Measurements from ENCODE around the gene SEMA5B.

SEMA5B gene

GRCh38 chr3:123075359-123075758 is 47.8 kb upstream of the SEMA5B start:
- Histone ChIP-seq H3K79me1 (ENCODE audit: low read depth, low read length) (no peaks in the 10 kb centered on the region), H3K27ac (replicated peaks; ENCODE audit: low read length) (no peak overlapping the region), H3K27me3 (ENCODE audit: control insufficient read depth in 3 of 3, insufficient read depth in 3 of 3, low read depth in 1 of 3, low read length in 3 of 3) (no peaks in the 10 kb centered on the region), H3K9me3 (replicated peaks in 1 of 2; ENCODE audit: control insufficient read depth in 2 of 2, insufficient read depth in 1 of 2, low read depth in 1 of 2, low read length in 2 of 2) (no peaks in the 10 kb centered on the region), H2AK5ac (ENCODE audit: low read depth, low read length) (no peak overlapping the region), H2AFZ (ENCODE audit: low read length) (no peak overlapping the region), H3K18ac (ENCODE audit: low read length) (no peak overlapping the region), H2BK12ac (ENCODE audit: low read length) (no peak overlapping the region), H3K23ac (ENCODE audit: low read depth, low read length, poor library complexity) (no peak overlapping the region), H2BK5ac (ENCODE audit: low read length) (no peak overlapping the region), H3K4me2 (ENCODE audit: insufficient read depth, low read length, poor library complexity, severe bottlenecking) (no peak overlapping the region), H3K4me1 (ENCODE audit: control insufficient read depth in 2 of 2, insufficient read depth in 1 of 2, low read depth in 1 of 2, low read length in 2 of 2) (peaks cover 2 to 3% of the 10 kb centered on the region in 2 donors), H3K36me3 (replicated peaks in 1 of 2; ENCODE audit: control insufficient read depth in 2 of 2, insufficient read depth in 2 of 2, low read length in 2 of 2) (no peaks in the 10 kb centered on the region), H4K91ac (ENCODE audit: low read depth, low read length, poor library complexity) (no peak overlapping the region), H3K4me3 (ENCODE audit: low read length in 2 of 2) (no peak overlapping the region), H2BK120ac (ENCODE audit: low read depth, low read length) (no peak overlapping the region), H3K4ac (ENCODE audit: low read length) (no peak overlapping the region), H3K14ac (ENCODE audit: low read length) (no peak overlapping the region), H4K8ac (ENCODE audit: low read depth, low read length) (no peak overlapping the region), H3K9ac (ENCODE audit: low read depth, low read length, poor library complexity) (no peak overlapping the region), H2BK15ac (ENCODE audit: low read length) (no peak overlapping the region)
- DNase-seq (ENCODE audit: low spot score): no peak
- WGBS, 2 donors (ENCODE audit: extremely low coverage in 2 of 2, insufficient read length in 2 of 2, insufficient replicate concordance in 1 of 2): no CpG with 5 or more reads among the region's 1 CpG

- H3K4me1 ChIP-seq (ENCODE audit: control insufficient read depth in 2 of 2, insufficient read depth in 1 of 2, low read depth in 1 of 2, low read length in 2 of 2): peaks cover 5 to 13% of the 10 kb centered on the region in 2 donors
- H3K4me3 ChIP-seq (ENCODE audit: low read length in 2 of 2): no peak overlapping the region
- no peak overlapping the region for H3K14ac ChIP-seq (ENCODE audit: low read length)
- no peak overlapping the region for H4K8ac ChIP-seq (ENCODE audit: low read depth, low read length)
- H2BK15ac ChIP-seq (ENCODE audit: low read length): no peak overlapping the region
- no peaks in the 10 kb centered on the region for H3K36me3 ChIP-seq (replicated peaks in 1 of 2; ENCODE audit: control insufficient read depth in 2 of 2, insufficient read depth in 2 of 2, low read length in 2 of 2)
- no peak overlapping the region for H3K9ac ChIP-seq (ENCODE audit: low read depth, low read length, poor library complexity)
- no peak overlapping the region for H3K23ac ChIP-seq (ENCODE audit: low read depth, low read length, poor library complexity)
- no peak overlapping the region for H2BK5ac ChIP-seq (ENCODE audit: low read length)
- H3K18ac ChIP-seq (ENCODE audit: low read length): no peak overlapping the region
- H4K91ac ChIP-seq (ENCODE audit: low read depth, low read length, poor library complexity): no peak overlapping the region
- no peak overlapping the region for H2BK12ac ChIP-seq (ENCODE audit: low read length)
- H3K9me3 ChIP-seq (replicated peaks in 1 of 2; ENCODE audit: control insufficient read depth in 2 of 2, insufficient read depth in 1 of 2, low read depth in 1 of 2, low read length in 2 of 2): no peaks in the 10 kb centered on the region
- no peak overlapping the region for H3K27ac ChIP-seq (replicated peaks; ENCODE audit: low read length)
- H3K79me1 ChIP-seq (ENCODE audit: low read depth, low read length): no peaks in the 10 kb centered on the region
- no peak overlapping the region for H3K4me2 ChIP-seq (ENCODE audit: insufficient read depth, low read length, poor library complexity, severe bottlenecking)
- H2AK5ac ChIP-seq (ENCODE audit: low read depth, low read length): no peak overlapping the region
- DNase-seq (ENCODE audit: low spot score): no peak
- H2BK120ac ChIP-seq (ENCODE audit: low read depth, low read length): no peak overlapping the region
- WGBS, 2 donors (ENCODE audit: extremely low coverage in 2 of 2, insufficient read length in 2 of 2, insufficient replicate concordance in 1 of 2): no CpG with 5 or more reads among the region's 1 CpG
- no peak overlapping the region for H2AFZ ChIP-seq (ENCODE audit: low read length)
- peaks cover 0 to 14% (median 2%) of the 10 kb centered on the region in 3 experiments for H3K27me3 ChIP-seq (ENCODE audit: control insufficient read depth in 3 of 3, insufficient read depth in 3 of 3, low read depth in 1 of 3, low read length in 3 of 3)
- H3K4ac ChIP-seq (ENCODE audit: low read length): no peak overlapping the region
Observed at GRCh38 chr3:123072564-123072963, 45.0 kb upstream of the SEMA5B start.

- H2BK5ac ChIP-seq (ENCODE audit: low read length): no peak overlapping the region
- H3K4me3 ChIP-seq (ENCODE audit: low read length in 2 of 2): no peak overlapping the region
- H3K23ac ChIP-seq (ENCODE audit: low read depth, low read length, poor library complexity): no peak overlapping the region
- H2BK15ac ChIP-seq (ENCODE audit: low read length): no peak overlapping the region
- H3K79me1 ChIP-seq (ENCODE audit: low read depth, low read length): no peaks in the 10 kb centered on the region
- no peak overlapping the region for H3K14ac ChIP-seq (ENCODE audit: low read length)
- H2BK12ac ChIP-seq (ENCODE audit: low read length): no peak overlapping the region
- peaks cover 5 to 13% of the 10 kb centered on the region in 2 donors for H3K4me1 ChIP-seq (ENCODE audit: control insufficient read depth in 2 of 2, insufficient read depth in 1 of 2, low read depth in 1 of 2, low read length in 2 of 2)
- peaks cover 0 to 18% (median 3%) of the 10 kb centered on the region in 3 experiments for H3K27me3 ChIP-seq (ENCODE audit: control insufficient read depth in 3 of 3, insufficient read depth in 3 of 3, low read depth in 1 of 3, low read length in 3 of 3)
- no peak overlapping the region for H3K27ac ChIP-seq (replicated peaks; ENCODE audit: low read length)
- no CpG with 5 or more reads among the region's 5 CpGs for WGBS, 2 donors (ENCODE audit: extremely low coverage in 2 of 2, insufficient read length in 2 of 2, insufficient replicate concordance in 1 of 2)
- H3K9ac ChIP-seq (ENCODE audit: low read depth, low read length, poor library complexity): no peak overlapping the region
- no peak overlapping the region for H3K4me2 ChIP-seq (ENCODE audit: insufficient read depth, low read length, poor library complexity, severe bottlenecking)
- no peak for DNase-seq (ENCODE audit: low spot score)
- H4K91ac ChIP-seq (ENCODE audit: low read depth, low read length, poor library complexity): no peak overlapping the region
- no peak overlapping the region for H3K4ac ChIP-seq (ENCODE audit: low read length)
- no peak overlapping the region for H3K18ac ChIP-seq (ENCODE audit: low read length)
- no peak overlapping the region for H2BK120ac ChIP-seq (ENCODE audit: low read depth, low read length)
- no peak overlapping the region for H4K8ac ChIP-seq (ENCODE audit: low read depth, low read length)
- no peaks in the 10 kb centered on the region for H3K9me3 ChIP-seq (replicated peaks in 1 of 2; ENCODE audit: control insufficient read depth in 2 of 2, insufficient read depth in 1 of 2, low read depth in 1 of 2, low read length in 2 of 2)
- no peak overlapping the region for H2AFZ ChIP-seq (ENCODE audit: low read length)
- no peaks in the 10 kb centered on the region for H3K36me3 ChIP-seq (replicated peaks in 1 of 2; ENCODE audit: control insufficient read depth in 2 of 2, insufficient read depth in 2 of 2, low read length in 2 of 2)
- no peak overlapping the region for H2AK5ac ChIP-seq (ENCODE audit: low read depth, low read length)
Observed at GRCh38 chr3:123072152-123072551, 44.6 kb upstream of the SEMA5B start.

- H3K4ac ChIP-seq (ENCODE audit: low read length): no peak overlapping the region
- no peak for DNase-seq (ENCODE audit: low spot score)
- no peaks in the 10 kb centered on the region for H3K36me3 ChIP-seq (replicated peaks in 1 of 2; ENCODE audit: control insufficient read depth in 2 of 2, insufficient read depth in 2 of 2, low read length in 2 of 2)
- H3K9ac ChIP-seq (ENCODE audit: low read depth, low read length, poor library complexity): no peak overlapping the region
- H3K4me1 ChIP-seq (ENCODE audit: control insufficient read depth in 2 of 2, insufficient read depth in 1 of 2, low read depth in 1 of 2, low read length in 2 of 2): peaks cover 5 to 13% of the 10 kb centered on the region in 2 donors
- peak overlapping the region; percentile 28 for H3K18ac ChIP-seq (ENCODE audit: low read length)
- H3K79me1 ChIP-seq (ENCODE audit: low read depth, low read length): no peaks in the 10 kb centered on the region
- peaks cover 0 to 19% (median 3%) of the 10 kb centered on the region in 3 experiments for H3K27me3 ChIP-seq (ENCODE audit: control insufficient read depth in 3 of 3, insufficient read depth in 3 of 3, low read depth in 1 of 3, low read length in 3 of 3)
- H3K4me2 ChIP-seq (ENCODE audit: insufficient read depth, low read length, poor library complexity, severe bottlenecking): no peak overlapping the region
- H2AFZ ChIP-seq (ENCODE audit: low read length): no peak overlapping the region
- H2AK5ac ChIP-seq (ENCODE audit: low read depth, low read length): no peak overlapping the region
- no peak overlapping the region for H2BK120ac ChIP-seq (ENCODE audit: low read depth, low read length)
- no peak overlapping the region for H2BK12ac ChIP-seq (ENCODE audit: low read length)
- WGBS, 2 donors (ENCODE audit: extremely low coverage in 2 of 2, insufficient read length in 2 of 2, insufficient replicate concordance in 1 of 2): no CpG with 5 or more reads among the region's 7 CpGs
- H3K27ac ChIP-seq (replicated peaks; ENCODE audit: low read length): no peak overlapping the region
- no peak overlapping the region for H3K14ac ChIP-seq (ENCODE audit: low read length)
- H2BK5ac ChIP-seq (ENCODE audit: low read length): no peak overlapping the region
- no peaks in the 10 kb centered on the region for H3K9me3 ChIP-seq (replicated peaks in 1 of 2; ENCODE audit: control insufficient read depth in 2 of 2, insufficient read depth in 1 of 2, low read depth in 1 of 2, low read length in 2 of 2)
- H3K23ac ChIP-seq (ENCODE audit: low read depth, low read length, poor library complexity): peak overlapping the region; percentile 46
- peak overlapping the region in 1 of 2 donors; percentile 28 for H3K4me3 ChIP-seq (ENCODE audit: low read length in 2 of 2)
- H4K8ac ChIP-seq (ENCODE audit: low read depth, low read length): no peak overlapping the region
- no peak overlapping the region for H2BK15ac ChIP-seq (ENCODE audit: low read length)
- H4K91ac ChIP-seq (ENCODE audit: low read depth, low read length, poor library complexity): no peak overlapping the region
Observed at GRCh38 chr3:123071581-123071980, 44.0 kb upstream of the SEMA5B start.

Data from neuronal stem cell (in vitro differentiated cells).